OCI-LY1 (cell line): ENCODE measurements around the gene PPP1CC.

Experiments
- H2AFZ ChIP-seq: fragments of 200-600 bp; sonication (generic), shearing (Covaris generic); 2 replicates; pipeline ENCODE4 v1.6.0; 2014; ENCODE audit warnings: antibody characterized with exemption, mild to moderate bottlenecking, low read length
- H3F3A ChIP-seq: fragments of 200-600 bp; sonication (generic), shearing (Covaris generic); 2 replicates; pipeline ENCODE4 v1.6.0; 2014; ENCODE audit warnings: mild to moderate bottlenecking, antibody characterized with exemption, low read length, moderate library complexity; ENCODE audit not compliant: insufficient read depth
- H3K27ac ChIP-seq: fragments of 200-600 bp; sonication (generic); 2 replicates; pipeline ENCODE4 v1.5.1; 2014; ENCODE audit warnings: low read length, mixed run types, mild to moderate bottlenecking, low read depth; ENCODE audit not compliant: poor library complexity, severe bottlenecking
- H3K27me3 ChIP-seq: fragments of 200-600 bp; sonication (generic); 2 replicates; pipeline ENCODE4 v1.6.0; 2014; ENCODE audit warnings: antibody characterized with exemption, mild to moderate bottlenecking, low read length, moderate library complexity; ENCODE audit not compliant: insufficient read depth
- H3K36me3 ChIP-seq: fragments of 200-600 bp; sonication (generic); 2 replicates; pipeline ENCODE4 v1.6.1; 2014; ENCODE audit warnings: mild to moderate bottlenecking, antibody characterized with exemption, low read length, moderate library complexity, mixed read lengths; ENCODE audit not compliant: insufficient read depth
- H3K4me1 ChIP-seq: fragments of 200-600 bp; sonication (generic); 2 replicates; pipeline ENCODE4 v1.5.1; 2014; ENCODE audit warnings: mild to moderate bottlenecking, low read length, moderate library complexity; ENCODE audit not compliant: insufficient read depth, severe bottlenecking
- H3K4me2 ChIP-seq: fragments of 200-600 bp; sonication (generic), shearing (Covaris generic); 2 replicates; pipeline ENCODE4 v1.6.1; 2014; ENCODE audit warnings: low read length
- H3K4me3 ChIP-seq: fragments of 200-600 bp; sonication (generic); 2 replicates; pipeline ENCODE4 v1.5.1; 2014; ENCODE audit warnings: low read length, low read depth, mild to moderate bottlenecking, mixed read lengths; ENCODE audit not compliant: poor library complexity, severe bottlenecking
- H3K79me2 ChIP-seq: fragments of 200-600 bp; shearing (Covaris generic); 2 replicates; pipeline ENCODE4 v1.6.1; 2016; ENCODE audit warnings: mixed run types, low read length, mixed read lengths; ENCODE audit not compliant: insufficient read depth
- H3K9ac ChIP-seq: fragments of 200-600 bp; sonication (generic), shearing (Covaris generic); 2 replicates; pipeline ENCODE4 v1.6.1; 2014; ENCODE audit warnings: mild to moderate bottlenecking, low read length, mixed read lengths
- H3K9me2 ChIP-seq: fragments of 200-600 bp; sonication (generic), shearing (Covaris generic); 2 replicates; pipeline ENCODE4 v1.6.1; 2014; ENCODE audit warnings: low read depth, mild to moderate bottlenecking, low read length, mixed read lengths
- H3K9me3 ChIP-seq: fragments of 200-600 bp; shearing (Covaris generic); 2 replicates; pipeline ENCODE4 v1.6.1; 2014; ENCODE audit warnings: low read length, mixed read lengths
- H4K20me1 ChIP-seq: fragments of 200-600 bp; sonication (generic), shearing (Covaris generic); 2 replicates; pipeline ENCODE4 v1.6.0; 2016; ENCODE audit warnings: mild to moderate bottlenecking, low read length; ENCODE audit not compliant: insufficient read depth
- EZH2 ChIP-seq: fragments of 200-600 bp; sonication (generic), shearing (Covaris generic); IDR thresholded peaks from 2 replicates; pipeline ENCODE4 v1.8.0; 2017; ENCODE audit warnings: borderline replicate concordance, mixed run types, mild to moderate bottlenecking, antibody characterized with exemption, low read length, moderate library complexity, mixed read lengths
- TF ChIP-seq, protein P1 (sequence below): fragments of 200-600 bp; sonication (generic), shearing (Covaris generic); IDR thresholded peaks from 2 replicates; pipeline ENCODE4 v1.5.1; 2017; ENCODE audit warnings: mild to moderate bottlenecking, antibody characterized with exemption, low read length, moderate library complexity, mixed read lengths

Gene PPP1CC

DNA sequence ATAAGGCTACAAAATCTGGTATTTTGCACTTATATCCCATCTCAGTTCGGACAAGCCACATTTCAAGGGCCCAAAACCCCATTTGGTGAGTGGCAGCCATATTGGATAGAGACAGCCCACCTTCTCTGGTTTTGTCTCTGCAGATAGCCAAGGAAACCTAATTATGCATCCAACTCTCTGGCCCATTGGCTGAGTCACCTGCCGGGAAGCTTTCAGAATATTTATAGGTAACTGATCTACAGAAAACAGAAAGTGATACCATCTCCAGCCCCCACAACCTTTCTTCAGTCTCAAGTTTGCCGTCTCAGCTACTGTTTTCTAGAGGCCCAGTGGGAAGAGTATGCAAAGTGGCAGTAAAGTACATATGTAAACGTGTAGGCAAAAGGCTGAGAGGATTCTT, 33.7 kb upstream of the PPP1CC start:
- Histone ChIP-seq H3K36me3 (no peaks in the 10 kb centered on the region), H3K27ac (peak overlapping the region; percentile 23), H2AFZ (peak overlapping the region; percentile 75; the same call in 1 of the 2 replicates), H3K4me1 (peaks cover 30% of the 10 kb centered on the region), H3F3A (no peaks in the 10 kb centered on the region), H3K79me2 (no peaks in the 10 kb centered on the region), H4K20me1 (no peaks in the 10 kb centered on the region), H3K4me3 (no peak overlapping the region), H3K9me2 (no peaks in the 10 kb centered on the region), H3K27me3 (no peaks in the 10 kb centered on the region), H3K4me2 (no peak overlapping the region), H3K9me3 (no peaks in the 10 kb centered on the region), H3K9ac (no peak overlapping the region)
- no peak for TF ChIP-seq EZH2
- TF ChIP-seq, protein P1, sequence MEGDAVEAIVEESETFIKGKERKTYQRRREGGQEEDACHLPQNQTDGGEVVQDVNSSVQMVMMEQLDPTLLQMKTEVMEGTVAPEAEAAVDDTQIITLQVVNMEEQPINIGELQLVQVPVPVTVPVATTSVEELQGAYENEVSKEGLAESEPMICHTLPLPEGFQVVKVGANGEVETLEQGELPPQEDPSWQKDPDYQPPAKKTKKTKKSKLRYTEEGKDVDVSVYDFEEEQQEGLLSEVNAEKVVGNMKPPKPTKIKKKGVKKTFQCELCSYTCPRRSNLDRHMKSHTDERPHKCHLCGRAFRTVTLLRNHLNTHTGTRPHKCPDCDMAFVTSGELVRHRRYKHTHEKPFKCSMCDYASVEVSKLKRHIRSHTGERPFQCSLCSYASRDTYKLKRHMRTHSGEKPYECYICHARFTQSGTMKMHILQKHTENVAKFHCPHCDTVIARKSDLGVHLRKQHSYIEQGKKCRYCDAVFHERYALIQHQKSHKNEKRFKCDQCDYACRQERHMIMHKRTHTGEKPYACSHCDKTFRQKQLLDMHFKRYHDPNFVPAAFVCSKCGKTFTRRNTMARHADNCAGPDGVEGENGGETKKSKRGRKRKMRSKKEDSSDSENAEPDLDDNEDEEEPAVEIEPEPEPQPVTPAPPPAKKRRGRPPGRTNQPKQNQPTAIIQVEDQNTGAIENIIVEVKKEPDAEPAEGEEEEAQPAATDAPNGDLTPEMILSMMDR = no peak

DNA sequence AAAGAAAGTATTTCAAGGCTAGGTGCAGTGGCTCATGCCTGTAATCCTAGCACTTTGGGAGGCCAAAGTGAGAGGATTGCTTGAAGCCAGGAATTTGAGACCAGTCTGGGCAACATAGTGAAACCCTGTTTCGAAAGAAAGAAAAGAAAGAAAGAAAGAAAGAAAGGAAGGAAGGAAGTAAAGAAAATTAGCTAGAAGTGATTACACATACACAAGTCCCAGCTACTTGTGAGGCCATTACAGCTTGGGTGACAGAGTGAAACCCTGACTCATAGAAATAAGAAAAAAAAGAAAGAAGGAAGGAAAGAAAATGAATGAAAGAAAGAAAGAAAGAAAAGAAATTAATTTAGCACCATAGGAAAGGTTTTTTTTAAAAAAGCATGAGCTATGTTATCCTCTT, 33.3 kb upstream of the PPP1CC start:
- Histone ChIP-seq H3K27me3 (no peaks in the 10 kb centered on the region), H3K9me3 (no peaks in the 10 kb centered on the region), H4K20me1 (no peaks in the 10 kb centered on the region), H3K79me2 (no peaks in the 10 kb centered on the region), H3K9me2 (no peaks in the 10 kb centered on the region), H3F3A (no peaks in the 10 kb centered on the region), H3K27ac (peak overlapping the region; percentile 23), H2AFZ (no peak overlapping the region), H3K9ac (no peak overlapping the region), H3K4me3 (no peak overlapping the region), H3K4me2 (no peak overlapping the region), H3K4me1 (peaks cover 30% of the 10 kb centered on the region), H3K36me3 (no peaks in the 10 kb centered on the region)
- TF ChIP-seq, protein P1 = no peak
- no peak for TF ChIP-seq EZH2

DNA sequence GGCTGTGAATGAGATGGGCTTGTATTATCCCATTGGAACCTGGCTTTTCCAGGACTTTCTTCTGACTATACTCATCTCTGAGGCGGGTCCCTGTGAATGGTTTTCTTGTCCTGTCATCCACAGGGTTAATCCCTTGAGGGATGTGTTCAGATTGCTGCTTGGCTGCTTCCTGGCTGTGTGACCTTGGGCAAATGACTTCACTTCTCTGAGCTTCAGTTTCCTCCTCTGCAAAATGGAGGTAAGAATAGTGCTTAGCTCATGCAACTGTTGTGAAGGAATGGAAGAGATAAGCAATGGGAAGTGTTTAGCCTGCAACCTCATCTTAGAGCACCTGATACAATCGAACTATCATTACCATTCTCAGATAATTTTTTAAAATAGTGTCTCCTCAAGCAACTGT, 32.1 kb upstream of the PPP1CC start:
- TF ChIP-seq EZH2 = no peak
- TF ChIP-seq, protein P1 = no peak
- no peaks in the 10 kb centered on the region for H3K27me3 ChIP-seq
- H3K79me2 ChIP-seq = no peaks in the 10 kb centered on the region
- no peaks in the 10 kb centered on the region for H3F3A ChIP-seq
- H3K4me3 ChIP-seq = no peak overlapping the region
- no peaks in the 10 kb centered on the region for H3K9me3 ChIP-seq
- peaks cover 24% of the 10 kb centered on the region for H3K4me1 ChIP-seq
- H3K9ac ChIP-seq = no peak overlapping the region
- no peaks in the 10 kb centered on the region for H4K20me1 ChIP-seq
- no peak overlapping the region for H3K27ac ChIP-seq
- no peaks in the 10 kb centered on the region for H3K9me2 ChIP-seq
- H2AFZ ChIP-seq = no peak overlapping the region
- H3K4me2 ChIP-seq = no peak overlapping the region
- H3K36me3 ChIP-seq = no peaks in the 10 kb centered on the region
